G401.6 (cell line): ENCODE data around the gene ROBO1.

ENCODE experiments used
- FAIRE-seq: peaks from 2 replicates; lab custom pipeline; 2012; peaks lifted over from hg19 to GRCh38; lab: Jason Lieb, UNC

The ROBO1 gene

GRCh38 chr3:79670178-79670577 is 97.6 kb downstream of the ROBO1 start:
- no peak for FAIRE-seq

- no peak for FAIRE-seq
Measured at GRCh38 chr3:79664455-79664854, 103.3 kb downstream of the ROBO1 start.

- no peak for FAIRE-seq
Measured at GRCh38 chr3:79661896-79662295, 105.9 kb downstream of the ROBO1 start.

GRCh38 chr3:79657076-79657475 is 110.7 kb downstream of the ROBO1 start:
- no peak for FAIRE-seq

- FAIRE-seq: no peak
Measured at GRCh38 chr3:79654019-79654418, 113.8 kb downstream of the ROBO1 start.

- FAIRE-seq: no peak
Measured at GRCh38 chr3:79653266-79653830, 114.5 kb downstream of the ROBO1 start.

GRCh38 chr3:79651536-79652065 is 116.2 kb downstream of the ROBO1 start:
- no peak for FAIRE-seq

GRCh38 chr3:79639855-79640254 is 127.9 kb downstream of the ROBO1 start:
- FAIRE-seq: no peak

GRCh38 chr3:79636372-79636771 is 131.4 kb downstream of the ROBO1 start:
- no peak for FAIRE-seq

GRCh38 chr3:79632842-79633241 is 135.0 kb downstream of the ROBO1 start:
- FAIRE-seq: no peak

GRCh38 chr3:79618883-79619282 is 148.9 kb downstream of the ROBO1 start:
- no peak for FAIRE-seq

- FAIRE-seq: no peak
Measured at GRCh38 chr3:79606414-79606813, 161.4 kb downstream of the ROBO1 start.

- no peak for FAIRE-seq
Measured at GRCh38 chr3:79604681-79605080, 163.1 kb downstream of the ROBO1 start.

- no peak for FAIRE-seq
Measured at GRCh38 chr3:79602385-79602784, 165.4 kb downstream of the ROBO1 start.

GRCh38 chr3:79598594-79598993 is 169.2 kb downstream of the ROBO1 start:
- no peak for FAIRE-seq

- FAIRE-seq: no peak
Measured at GRCh38 chr3:79597709-79598108, 170.1 kb downstream of the ROBO1 start.

GRCh38 chr3:79587150-79587549 is 180.6 kb downstream of the ROBO1 start:
- no peak for FAIRE-seq

GRCh38 chr3:79586232-79586631 is 181.6 kb downstream of the ROBO1 start:
- no peak for FAIRE-seq

GRCh38 chr3:79572930-79573329 is 194.9 kb downstream of the ROBO1 start:
- FAIRE-seq: no peak

- FAIRE-seq: no peak
Measured at GRCh38 chr3:79568938-79569337, 198.9 kb downstream of the ROBO1 start.

- FAIRE-seq: no peak
Measured at GRCh38 chr3:79564192-79564591, 203.6 kb downstream of the ROBO1 start.

GRCh38 chr3:79560698-79561097 is 207.1 kb downstream of the ROBO1 start:
- no peak for FAIRE-seq

- no peak for FAIRE-seq
Measured at GRCh38 chr3:79558943-79559342, 208.9 kb downstream of the ROBO1 start.

- no peak for FAIRE-seq
Measured at GRCh38 chr3:79555655-79556054, 212.1 kb downstream of the ROBO1 start.

GRCh38 chr3:79551997-79552396 is 215.8 kb downstream of the ROBO1 start:
- no peak for FAIRE-seq
